HG02970 (cell line): Measurements from ENCODE around the gene BNIP3.
"Not testable (repeated sequence)": the region's sequence is repeated elsewhere in the genome, so short reads cannot be mapped to it uniquely, and the experiment has no call there.

Experiments
- ATAC-seq: cut with Tn5 transposase; IDR thresholded peaks from one replicate; pipeline ENCODE4 v1.9.1; 2021; ENCODE audit warnings: mild to moderate bottlenecking, moderate library complexity, moderate number of reproducible peaks; ENCODE audit not compliant: unreplicated experiment, low FRiP score

Gene BNIP3

GRCh38 chr10:132003282-132003924, 21.7 kb upstream of the BNIP3 start:
- ATAC-seq = no peak

- no peak for ATAC-seq
Measured at GRCh38 chr10:132002004-132002403, 20.3 kb upstream of the BNIP3 start.

GRCh38 chr10:132001238-132001972, 19.7 kb upstream of the BNIP3 start:
- ATAC-seq = no peak

- no peak for ATAC-seq
Measured at GRCh38 chr10:131998845-131999681, 17.3 kb upstream of the BNIP3 start.

- ATAC-seq = no peak
Measured at GRCh38 chr10:131998050-131998844, 16.5 kb upstream of the BNIP3 start.

GRCh38 chr10:131997366-131998049, 15.8 kb upstream of the BNIP3 start:
- no peak for ATAC-seq

GRCh38 chr10:131996466-131997365, 15.0 kb upstream of the BNIP3 start:
- no peak for ATAC-seq

GRCh38 chr10:131994435-131994834, 12.7 kb upstream of the BNIP3 start:
- ATAC-seq = no peak

- no peak for ATAC-seq
Measured at GRCh38 chr10:131993275-131993674, 11.6 kb upstream of the BNIP3 start.

GRCh38 chr10:131991726-131992125, 10.0 kb upstream of the BNIP3 start:
- ATAC-seq = no peak

GRCh38 chr10:131987786-131988185, 6.1 kb upstream of the BNIP3 start:
- not testable (repeated sequence) for ATAC-seq

GRCh38 chr10:131987301-131987700, 5.6 kb upstream of the BNIP3 start:
- not testable (repeated sequence) for ATAC-seq

- not testable (repeated sequence) for ATAC-seq
Measured at GRCh38 chr10:131986851-131987250, 5.1 kb upstream of the BNIP3 start.

GRCh38 chr10:131983780-131984179, 2.1 kb upstream of the BNIP3 start:
- ATAC-seq = no peak

- no peak for ATAC-seq
Measured at GRCh38 chr10:131982796-131983195, 1.1 kb upstream of the BNIP3 start.

GRCh38 chr10:131982185-131982756, 548 bp upstream of the BNIP3 start:
- peak; percentile 20 for ATAC-seq

- ATAC-seq = no peak
Measured at GRCh38 chr10:131980761-131981428, 828 bp downstream of the BNIP3 start.

GRCh38 chr10:131980321-131980720, 1.4 kb downstream of the BNIP3 start:
- ATAC-seq = no peak
